T-helper 1 cell treated with Interleukin-12 subunit alpha and Interleukin-12 subunit beta and Interleukin-4 antibody, amounts not matched to agents 30 μg/mL and 1 μg/mL, for 36 hours (primary cell): ENCODE results near the gene RAMACL.
"Not testable (repeated sequence)": the region's sequence is repeated elsewhere in the genome, so short reads cannot be mapped to it uniquely, and the experiment has no call there.

Experiments
- H3K27ac Mint-ChIP-seq: one replicate; pipeline ENCODE4 v1.8.0; 2021; ENCODE audit warnings: mild to moderate bottlenecking, mixed read lengths
- H3K27me3 Mint-ChIP-seq: one replicate; pipeline ENCODE4 v1.8.0; 2021; ENCODE audit warnings: low read depth, mixed read lengths
- H3K36me3 Mint-ChIP-seq: one replicate; pipeline ENCODE4 v1.8.0; 2021; ENCODE audit warnings: low read depth, mixed read lengths
- H3K4me1 Mint-ChIP-seq: one replicate; pipeline ENCODE4 v1.8.0; 2021; ENCODE audit warnings: low read depth, mixed read lengths
- H3K4me3 Mint-ChIP-seq: one replicate; pipeline ENCODE4 v1.8.0; 2021; ENCODE audit warnings: mild to moderate bottlenecking, moderate library complexity, mixed read lengths
- H3K9me3 Mint-ChIP-seq: one replicate; pipeline ENCODE4 v1.8.0; 2021; ENCODE audit warnings: mixed read lengths

Gene RAMACL

GRCh38 chr6:166592821-166593220, 6.3 kb upstream of the RAMACL start:
- no peak overlapping the region for H3K4me3 Mint-ChIP-seq
- H3K4me1 Mint-ChIP-seq, result peaks cover 13% of the 10 kb centered on the region
- no peaks in the 10 kb centered on the region for H3K9me3 Mint-ChIP-seq
- no peaks in the 10 kb centered on the region for H3K27me3 Mint-ChIP-seq
- peak overlapping the region; percentile 6 for H3K27ac Mint-ChIP-seq
- H3K36me3 Mint-ChIP-seq, result no peaks in the 10 kb centered on the region

- Mint-ChIP-seq H3K4me1 (peaks cover 13% of the 10 kb centered on the region), H3K4me3 (no peak overlapping the region), H3K9me3 (no peaks in the 10 kb centered on the region), H3K27me3 (no peaks in the 10 kb centered on the region), H3K27ac (no peak overlapping the region), H3K36me3 (no peaks in the 10 kb centered on the region)
Measured at GRCh38 chr6:166591961-166592520, 5.6 kb upstream of the RAMACL start.

- Mint-ChIP-seq H3K4me3 (no peak overlapping the region), H3K27ac (no peak overlapping the region), H3K4me1 (peaks cover 14% of the 10 kb centered on the region), H3K27me3 (no peaks in the 10 kb centered on the region), H3K9me3 (no peaks in the 10 kb centered on the region), H3K36me3 (no peaks in the 10 kb centered on the region)
Measured at GRCh38 chr6:166591026-166591425, 4.5 kb upstream of the RAMACL start.

GRCh38 chr6:166589786-166590574, 3.5 kb upstream of the RAMACL start:
- peaks cover 14% of the 10 kb centered on the region for H3K4me1 Mint-ChIP-seq
- no peaks in the 10 kb centered on the region for H3K27me3 Mint-ChIP-seq
- no peaks in the 10 kb centered on the region for H3K36me3 Mint-ChIP-seq
- H3K27ac Mint-ChIP-seq, result no peak overlapping the region
- H3K9me3 Mint-ChIP-seq, result no peaks in the 10 kb centered on the region
- H3K4me3 Mint-ChIP-seq, result no peak overlapping the region

GRCh38 chr6:166589337-166589731, 2.9 kb upstream of the RAMACL start:
- no peaks in the 10 kb centered on the region for H3K27me3 Mint-ChIP-seq
- peaks cover 14% of the 10 kb centered on the region for H3K4me1 Mint-ChIP-seq
- no peak overlapping the region for H3K4me3 Mint-ChIP-seq
- H3K9me3 Mint-ChIP-seq, result no peaks in the 10 kb centered on the region
- H3K27ac Mint-ChIP-seq, result no peak overlapping the region
- H3K36me3 Mint-ChIP-seq, result no peaks in the 10 kb centered on the region

- Mint-ChIP-seq H3K36me3 (no peaks in the 10 kb centered on the region), H3K4me3 (no peak overlapping the region), H3K4me1 (peaks cover 14% of the 10 kb centered on the region), H3K9me3 (no peaks in the 10 kb centered on the region), H3K27ac (no peak overlapping the region), H3K27me3 (no peaks in the 10 kb centered on the region)
Measured at GRCh38 chr6:166588691-166589336, 2.3 kb upstream of the RAMACL start.

GRCh38 chr6:166587631-166588413, 1.3 kb upstream of the RAMACL start:
- no peak overlapping the region for H3K4me3 Mint-ChIP-seq
- no peak overlapping the region for H3K27ac Mint-ChIP-seq
- H3K36me3 Mint-ChIP-seq, result no peaks in the 10 kb centered on the region
- H3K4me1 Mint-ChIP-seq, result peaks cover 14% of the 10 kb centered on the region
- no peaks in the 10 kb centered on the region for H3K27me3 Mint-ChIP-seq
- H3K9me3 Mint-ChIP-seq, result no peaks in the 10 kb centered on the region

- H3K36me3 Mint-ChIP-seq, result no peaks in the 10 kb centered on the region
- H3K27me3 Mint-ChIP-seq, result no peaks in the 10 kb centered on the region
- H3K4me3 Mint-ChIP-seq, result no peak overlapping the region
- H3K27ac Mint-ChIP-seq, result no peak overlapping the region
- H3K4me1 Mint-ChIP-seq, result peaks cover 14% of the 10 kb centered on the region
- no peaks in the 10 kb centered on the region for H3K9me3 Mint-ChIP-seq
Measured at GRCh38 chr6:166584853-166585429, 1.5 kb downstream of the RAMACL start.

- Mint-ChIP-seq H3K36me3 (no peaks in the 10 kb centered on the region), H3K27ac (no peak overlapping the region), H3K4me3 (no peak overlapping the region), H3K27me3 (no peaks in the 10 kb centered on the region), H3K9me3 (no peaks in the 10 kb centered on the region), H3K4me1 (peaks cover 9% of the 10 kb centered on the region)
Measured at GRCh38 chr6:166584155-166584554, 2.3 kb downstream of the RAMACL start.

GRCh38 chr6:166583230-166583965, 3.1 kb downstream of the RAMACL start:
- Mint-ChIP-seq H3K4me1 (peaks cover 1% of the 10 kb centered on the region), H3K27me3 (no peaks in the 10 kb centered on the region), H3K27ac (no peak overlapping the region), H3K4me3 (no peak overlapping the region), H3K36me3 (no peaks in the 10 kb centered on the region), H3K9me3 (no peaks in the 10 kb centered on the region)

- H3K27ac Mint-ChIP-seq, result no peak overlapping the region
- H3K9me3 Mint-ChIP-seq, result no peaks in the 10 kb centered on the region
- H3K4me3 Mint-ChIP-seq, result no peak overlapping the region
- no peaks in the 10 kb centered on the region for H3K36me3 Mint-ChIP-seq
- H3K27me3 Mint-ChIP-seq, result no peaks in the 10 kb centered on the region
- peaks cover 1% of the 10 kb centered on the region for H3K4me1 Mint-ChIP-seq
Measured at GRCh38 chr6:166582258-166582657, 4.2 kb downstream of the RAMACL start.

GRCh38 chr6:166581801-166582200, 4.7 kb downstream of the RAMACL start:
- H3K27ac Mint-ChIP-seq, H3K4me1 Mint-ChIP-seq, H3K4me3 Mint-ChIP-seq, H3K36me3 Mint-ChIP-seq, H3K27me3 Mint-ChIP-seq, H3K9me3 Mint-ChIP-seq: not testable (repeated sequence)

GRCh38 chr6:166581091-166581511, 5.4 kb downstream of the RAMACL start:
- H3K36me3 Mint-ChIP-seq, result no peaks in the 10 kb centered on the region
- H3K27ac Mint-ChIP-seq, result no peak overlapping the region
- no peaks in the 10 kb centered on the region for H3K4me1 Mint-ChIP-seq
- no peak overlapping the region for H3K4me3 Mint-ChIP-seq
- H3K27me3 Mint-ChIP-seq, result no peaks in the 10 kb centered on the region
- H3K9me3 Mint-ChIP-seq, result peaks cover 5% of the 10 kb centered on the region
